ENCODE results near the gene SCLT1. TPM values are rescaled to one million over a fixed set of nuclear protein-coding genes. Genes with fewer than 3 reads are reported as not detected.

Gene SCLT1
- total RNA-seq, 1 experiment from 2014 or later: 11.3 TPM

GRCh38 chr4:128921954-128922353 is 171.4 kb downstream of the SCLT1 start:
- Histone ChIP-seq H4K5ac (ENCODE audit: insufficient read length, low read depth, low read length) (no peak overlapping the region), H2BK15ac (ENCODE audit: low read depth, low read length) (no peak overlapping the region), H4K8ac (replicated peaks; ENCODE audit: insufficient read length, low read depth, low read length) (no peak overlapping the region), H2BK5ac (ENCODE audit: insufficient read length, low read length) (no peak overlapping the region), H3K4me2 (ENCODE audit: insufficient read depth, insufficient read length, low read length) (no peak overlapping the region), H3K27me3 (ENCODE audit: insufficient read depth, low read length) (no peaks in the 10 kb centered on the region), H3K79me2 (ENCODE audit: insufficient read depth, low read length) (no peaks in the 10 kb centered on the region), H4K91ac (ENCODE audit: insufficient read length, low read depth, low read length) (no peak overlapping the region), H3K23ac (ENCODE audit: insufficient read length, low read depth, low read length) (no peak overlapping the region), H3K9me3 (ENCODE audit: control insufficient read depth, low read depth, low read length) (no peaks in the 10 kb centered on the region), H3K4me1 (ENCODE audit: insufficient read depth, low read length) (no peaks in the 10 kb centered on the region), H2AK5ac (ENCODE audit: insufficient read length, low read length) (no peak overlapping the region), H3K27ac (ENCODE audit: insufficient read length, low read depth, low read length) (no peak overlapping the region), H4K20me1 (ENCODE audit: control insufficient read depth, insufficient read depth, insufficient read length) (no peaks in the 10 kb centered on the region), H3K9ac (ENCODE audit: extremely low read depth, insufficient read length, low read length) (no peak overlapping the region), H2BK20ac (ENCODE audit: low read depth, low read length, poor library complexity, severe bottlenecking) (no peak overlapping the region), H3K18ac (ENCODE audit: insufficient read length, low read depth, low read length) (no peak overlapping the region), H3K4ac (ENCODE audit: low read depth, low read length) (no peak overlapping the region), H2AFZ (ENCODE audit: low read length) (no peak overlapping the region), H3K14ac (ENCODE audit: insufficient read depth, low read length) (no peak overlapping the region), H2BK12ac (ENCODE audit: insufficient read length, low read depth, low read length) (no peak overlapping the region), H3T11ph (ENCODE audit: low read length) (no peak overlapping the region), H2BK120ac (ENCODE audit: low read depth, low read length, poor library complexity, severe bottlenecking) (no peak overlapping the region), H3K56ac (ENCODE audit: insufficient read length, low read depth, low read length) (no peak overlapping the region), H3K23me2 (ENCODE audit: insufficient read length, low read depth, low read length, poor library complexity, severe bottlenecking) (no peaks in the 10 kb centered on the region), H3K79me1 (ENCODE audit: insufficient read depth, low read depth, low read length, poor library complexity, severe bottlenecking) (no peaks in the 10 kb centered on the region)
- TF ChIP-seq CTCF (conservative IDR thresholded peaks at IDR 0.05): no peak
- Mint-ChIP-seq H3K4me3 (no peak overlapping the region), H3K4me1 (no peaks in the 10 kb centered on the region), H3K9me3 (peaks cover 2 to 3% of the 10 kb centered on the region in 2 experiments; a peak in 2 of 5 replicates), H3K36me3 (ENCODE audit: insufficient read depth in 1 of 3, low read depth in 3 of 3) (peaks cover 0 to 4% (median 1%) of the 10 kb centered on the region in 3 experiments; a peak in 2 of 7 replicates), H3K27ac (no peak overlapping the region), H3K27me3 (ENCODE audit: low read depth) (no peaks in the 10 kb centered on the region)
- no CpG with 5 or more reads among the region's 3 CpGs for WGBS (ENCODE audit: extremely low coverage, insufficient read length, low lambda C conversion rate)
- no peak for DNase-seq
